NCI-H1436 treated with DMSO at 0.1 percent for 48 hours (cell line): ENCODE results near the gene ZNF324.
"Not testable (repeated sequence)": the region's sequence is repeated elsewhere in the genome, so short reads cannot be mapped to it uniquely, and the experiment has no call there.

ENCODE experiments used
- DNase-seq: peaks from one replicate; lab custom pipeline; 2025; lab: John Stamatoyannopoulos, UW

Gene ZNF324

GRCh38 chr19:58500242-58500641, 33.4 kb downstream of the ZNF324 start:
- DNase-seq = no peak

GRCh38 chr19:58507602-58508223, 40.8 kb downstream of the ZNF324 start:
- DNase-seq = not testable (repeated sequence)

- no peak for DNase-seq
Observed at GRCh38 chr19:58509731-58510083, 42.8 kb downstream of the ZNF324 start.

DNA sequence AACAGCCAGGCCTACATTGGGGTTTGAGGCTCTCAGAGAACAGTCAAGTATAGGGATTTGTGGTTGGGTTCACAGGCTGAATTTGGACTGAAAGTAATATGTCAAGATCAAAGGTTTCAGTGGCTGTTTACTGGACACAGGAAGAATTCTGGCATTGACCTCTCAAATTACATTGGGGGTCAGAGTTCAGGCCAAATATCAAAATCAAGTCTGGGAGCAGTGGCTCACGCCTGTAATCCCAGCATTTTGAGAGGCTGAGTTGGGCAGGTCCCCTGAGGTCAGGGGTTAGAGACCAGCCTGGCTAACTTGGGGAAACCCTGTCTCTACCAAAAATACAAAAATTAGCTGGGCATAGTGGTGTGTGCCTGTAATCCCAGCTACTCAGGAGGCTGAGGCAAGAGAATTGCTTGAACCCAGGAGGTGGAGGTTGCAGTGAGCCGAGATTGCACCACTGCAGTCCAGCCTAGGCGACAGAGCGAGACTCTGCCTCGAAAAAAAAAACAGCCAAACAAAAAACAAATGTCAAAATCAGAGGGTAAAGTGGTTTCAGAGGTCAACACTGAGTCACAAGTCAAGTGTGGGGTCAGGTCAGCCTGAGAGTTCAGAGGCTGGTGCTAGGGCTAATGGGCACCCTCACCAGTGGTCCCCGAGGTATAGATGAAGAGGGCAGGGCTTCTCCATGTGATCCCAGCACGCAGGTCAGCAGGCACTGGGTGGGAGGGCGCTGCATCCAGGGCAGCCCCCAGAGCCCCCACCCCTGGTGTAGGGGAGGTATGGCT, 43.4 kb downstream of the ZNF324 start:
- no peak for DNase-seq

DNA sequence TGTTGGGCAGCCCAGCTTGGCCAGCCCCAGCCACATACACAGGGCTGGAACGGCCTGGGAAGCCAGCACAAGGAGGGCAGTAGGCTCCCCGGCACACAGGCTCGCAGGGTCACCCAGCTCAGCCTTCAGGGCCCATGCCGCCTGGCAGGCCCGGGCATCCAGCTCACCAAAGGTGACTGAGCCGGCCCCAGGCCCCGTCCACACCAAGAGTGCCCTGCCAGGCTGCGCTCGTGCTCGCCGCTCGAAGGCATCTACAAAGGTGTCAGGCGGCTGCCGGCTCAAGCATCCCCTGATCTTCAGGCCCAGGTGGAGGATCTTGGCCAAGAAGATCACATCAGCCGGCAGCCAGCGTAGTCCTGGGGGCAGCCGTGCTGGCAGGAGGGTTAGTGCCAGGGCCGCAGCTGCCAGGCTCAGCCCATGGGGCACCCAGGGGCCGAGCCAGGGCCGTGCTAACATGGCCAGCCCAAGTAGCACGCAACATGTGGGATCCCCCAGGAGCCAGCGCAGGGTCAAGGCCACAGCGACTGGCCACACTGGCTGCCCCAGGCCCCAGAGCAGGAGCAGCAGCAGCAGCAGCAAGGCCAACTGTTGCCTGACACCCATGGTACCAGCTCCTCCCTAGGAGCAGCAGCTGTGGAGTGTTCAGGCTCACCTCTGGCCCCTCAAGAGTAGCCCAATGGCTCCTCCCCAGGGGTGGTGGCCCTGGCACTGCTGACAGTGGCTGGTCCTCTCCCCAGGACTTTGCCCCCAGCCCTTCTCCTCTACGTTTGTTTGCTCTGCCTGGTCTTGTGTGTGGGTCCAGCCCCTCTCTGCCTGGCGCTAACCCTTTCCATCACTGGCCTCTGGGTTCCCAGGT, 44.7 kb downstream of the ZNF324 start, which contains the start of gene SLC27A5:
SLC27A5 (minus strand) TSS at position 640 of the 856 bp plus-strand sequence; CDS start at position 603, 37 bp downstream.
- no peak for DNase-seq

DNA sequence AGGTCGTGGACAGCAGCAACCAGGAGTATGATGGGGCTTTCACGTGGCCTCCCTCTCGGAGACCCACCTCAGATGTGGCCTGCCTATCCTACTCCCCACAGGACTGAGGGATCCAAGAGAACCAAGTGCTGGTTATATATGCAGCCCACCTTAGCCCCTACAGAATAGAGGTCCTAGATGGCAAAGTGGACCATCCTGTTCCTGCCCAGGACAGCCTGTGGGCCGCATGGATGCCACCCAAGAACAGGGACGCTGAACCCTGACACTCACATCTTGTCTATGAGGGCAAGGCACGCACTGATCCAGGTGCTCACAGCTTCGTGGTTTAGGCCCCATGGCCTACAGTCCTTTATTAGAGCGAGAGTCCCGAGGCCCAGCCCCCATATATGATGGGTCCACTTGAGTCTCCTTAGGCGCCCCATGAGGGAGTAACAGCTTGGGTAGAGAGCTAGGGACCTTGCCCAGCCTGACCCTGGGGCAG, 46.4 kb downstream of the ZNF324 start:
- no peak for DNase-seq

DNA sequence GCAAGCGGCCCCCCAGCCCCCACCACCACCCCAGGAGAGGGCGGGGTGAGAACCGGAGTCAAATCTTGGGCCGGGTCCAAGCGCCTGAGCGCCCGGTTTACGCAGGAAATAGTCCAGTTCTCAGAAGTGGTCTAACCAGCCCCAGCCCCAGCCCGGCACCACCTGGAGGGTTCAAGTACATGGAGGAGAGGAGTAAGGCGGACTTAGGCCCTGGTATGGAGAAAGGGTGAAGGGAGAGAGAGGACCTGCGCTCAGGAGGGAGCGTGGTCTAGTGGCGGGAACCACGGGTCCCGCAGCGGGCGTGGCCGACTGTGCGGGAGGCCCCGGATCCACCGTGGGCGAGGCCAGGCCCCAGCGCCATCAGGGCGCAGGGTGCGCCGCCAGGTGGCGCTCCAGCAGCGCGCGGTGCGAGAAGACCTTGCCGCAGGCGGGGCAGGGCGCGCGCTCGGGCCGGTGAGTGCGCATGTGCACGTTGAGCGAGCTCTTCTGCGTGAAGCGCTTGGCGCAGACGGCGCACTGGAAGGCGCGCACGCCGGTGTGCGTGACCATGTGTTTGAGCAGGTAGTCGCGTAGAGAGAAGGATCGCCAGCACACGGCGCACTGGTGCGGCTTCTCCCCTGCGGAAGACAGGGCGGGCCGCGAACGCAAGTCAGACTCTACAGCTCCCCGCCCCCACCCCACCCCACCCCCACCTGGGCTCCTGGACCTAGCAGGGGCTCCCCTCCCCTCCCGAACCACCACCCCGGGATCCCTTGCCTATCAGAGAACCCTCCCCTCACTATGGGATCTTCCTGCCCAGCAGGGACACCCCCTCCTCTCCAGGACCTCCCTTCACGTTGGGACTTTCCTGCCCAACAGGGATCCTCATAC, 47.0 kb downstream of the ZNF324 start:
- peak; percentile 74 for DNase-seq

DNA sequence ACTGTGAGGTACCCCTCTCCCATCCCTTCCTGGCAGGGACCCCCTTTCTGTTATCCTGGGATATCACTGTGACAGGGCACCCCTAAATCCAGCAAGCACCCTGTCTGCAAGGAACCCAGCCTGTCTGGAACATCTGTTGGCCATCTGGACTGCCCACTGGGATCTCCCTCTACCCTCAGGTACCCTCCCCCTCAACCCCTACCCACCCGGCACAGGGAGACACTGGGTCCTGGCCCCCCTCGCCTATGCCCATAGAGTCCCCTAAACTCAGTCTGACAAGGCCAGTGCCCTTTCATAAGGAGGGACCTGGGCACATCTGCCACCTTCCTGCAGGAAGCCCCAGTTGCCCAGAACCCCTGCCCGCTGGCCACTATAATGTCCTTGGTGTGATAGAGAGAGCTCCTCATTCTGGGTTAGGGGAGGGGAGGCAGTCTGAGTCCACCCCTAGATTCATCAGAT, 47.7 kb downstream of the ZNF324 start:
- no peak for DNase-seq

DNA sequence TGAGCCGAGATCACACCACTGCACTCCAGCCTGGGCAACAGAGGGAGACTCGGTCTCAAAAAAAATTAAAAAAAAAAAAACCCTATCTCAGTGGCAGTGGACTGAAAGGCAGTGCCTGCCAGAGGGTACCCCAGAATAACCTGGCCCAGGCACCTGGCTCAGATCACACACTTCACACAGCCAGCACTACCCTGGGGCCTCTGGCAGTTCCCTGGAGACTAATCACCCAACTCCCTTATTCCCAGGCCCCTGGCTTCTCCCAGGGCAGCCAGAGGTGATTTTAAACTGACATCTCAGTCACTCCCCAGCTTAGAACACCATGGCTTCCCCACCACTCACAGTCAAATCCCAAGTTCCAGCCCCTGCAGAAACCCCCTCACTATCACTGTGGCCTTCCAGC, 48.4 kb downstream of the ZNF324 start:
- DNase-seq = no peak

GRCh38 chr19:58516246-58516836, 49.5 kb downstream of the ZNF324 start:
- DNase-seq = no peak

DNA sequence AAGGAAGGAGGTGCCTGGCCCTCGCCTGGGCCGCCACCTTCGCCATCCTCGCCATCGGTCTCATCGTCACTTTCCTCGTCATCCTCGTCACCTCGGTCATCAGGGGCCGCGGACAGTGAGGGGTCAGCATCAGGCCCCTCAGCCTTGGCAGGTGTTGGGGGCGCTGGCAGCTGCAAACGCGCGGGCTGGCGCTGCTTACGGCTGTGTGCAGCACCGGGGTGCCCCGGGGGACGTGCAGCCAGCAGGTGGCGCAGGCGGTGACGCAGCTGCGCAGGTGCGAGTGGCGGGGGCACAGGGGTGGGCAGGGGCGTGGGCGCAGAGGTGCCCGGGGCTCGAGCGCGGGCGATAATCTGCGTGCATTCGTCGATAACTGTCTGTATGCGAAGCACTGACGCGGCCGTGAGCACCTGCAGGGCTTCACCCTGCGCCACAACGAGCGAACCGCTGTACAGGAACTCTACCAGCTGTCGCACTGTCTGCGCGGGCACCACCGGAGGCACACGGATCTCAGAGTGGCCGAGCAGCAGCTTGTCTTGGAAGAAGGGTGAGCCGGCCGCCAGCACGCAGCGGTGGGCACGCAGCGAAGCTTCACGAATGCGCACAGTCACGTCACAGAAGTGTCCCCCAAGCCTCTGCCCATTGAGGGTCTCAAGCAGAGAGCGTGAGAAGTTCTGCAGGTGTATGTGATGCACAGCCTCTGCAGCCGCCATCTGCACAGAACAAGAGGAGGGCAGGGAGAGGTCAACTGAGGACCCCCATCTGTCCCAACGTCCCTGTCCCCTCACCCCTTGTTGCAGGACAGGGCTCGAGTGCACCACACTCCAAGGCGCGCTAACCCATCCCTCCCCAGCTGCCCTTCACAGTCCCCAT, 50.3 kb downstream of the ZNF324 start:
- DNase-seq = no peak

- no peak for DNase-seq
Observed at GRCh38 chr19:58518256-58519086, 51.6 kb downstream of the ZNF324 start.

DNA sequence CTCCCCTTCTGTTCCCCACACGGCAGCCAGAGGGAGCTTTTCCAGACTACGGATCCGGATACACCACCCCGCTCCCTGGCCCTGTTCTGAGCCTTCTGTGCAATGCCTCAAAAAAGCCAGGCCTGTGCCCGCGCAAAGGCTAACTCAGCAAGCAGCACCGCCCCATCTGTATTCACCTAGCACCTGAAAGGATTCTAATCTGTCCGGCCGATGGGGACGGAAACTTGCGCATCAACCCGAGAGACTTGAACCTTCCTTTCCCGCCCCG, 52.1 kb downstream of the ZNF324 start:
- DNase-seq = no peak

DNA sequence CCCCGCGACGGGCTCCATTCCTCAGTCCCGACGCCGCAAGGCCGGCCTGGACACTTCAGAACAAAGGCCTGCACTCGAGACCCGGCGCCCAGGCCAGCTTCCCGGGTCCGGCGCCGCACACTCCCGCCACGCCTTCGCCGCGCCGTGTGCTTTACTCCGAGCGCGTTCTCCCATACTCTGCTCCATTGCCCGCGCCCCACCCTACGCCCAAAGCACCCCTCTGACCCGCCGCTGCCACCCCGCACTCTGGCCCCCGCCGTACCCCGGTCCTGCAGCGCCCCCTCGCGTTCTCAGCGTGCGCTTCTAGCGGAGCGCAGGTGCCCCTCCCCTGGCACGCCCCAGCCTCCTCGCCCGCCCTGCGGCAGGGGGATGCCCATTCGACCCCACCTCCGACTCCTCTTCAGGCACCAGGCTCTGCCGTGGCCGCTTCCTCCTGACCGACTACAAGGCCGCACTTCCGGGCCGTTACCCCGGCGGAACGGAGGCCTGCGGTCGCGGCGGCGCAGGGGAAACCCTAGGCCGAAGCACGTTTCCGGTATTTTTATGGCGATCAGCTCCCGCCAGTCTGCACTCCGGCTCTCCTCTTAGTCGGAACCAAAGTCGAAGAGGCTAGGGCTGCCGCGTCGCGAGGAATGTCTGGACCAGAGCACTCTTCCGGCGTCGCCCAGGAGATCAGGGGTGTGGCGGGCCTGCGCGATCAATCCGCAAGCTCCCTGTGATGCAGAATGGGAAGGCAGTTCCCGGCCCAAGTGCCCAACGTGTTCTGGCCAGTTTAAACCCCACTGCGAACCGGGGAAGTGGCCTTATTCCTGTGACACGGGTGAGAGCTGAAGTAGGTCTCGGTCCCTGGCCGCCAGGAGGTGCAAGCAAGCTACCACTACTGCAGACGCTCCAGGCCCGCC, 52.7 kb downstream of the ZNF324 start, which contains the start of gene ZBTB45:
ZBTB45 (minus strand) TSS at position 456 of the 902 bp plus-strand sequence. CDS start 2,137 bp downstream, outside the sequence.
- peak; percentile 96 for DNase-seq

GRCh38 chr19:58520257-58520599, 53.3 kb downstream of the ZNF324 start:
- DNase-seq = no peak

GRCh38 chr19:58521651-58522050, 54.8 kb downstream of the ZNF324 start:
- DNase-seq = no peak

GRCh38 chr19:58522709-58523108, 55.8 kb downstream of the ZNF324 start:
- DNase-seq = no peak
